Tibial nerve (tissue), 4 donors: ENCODE results near the gene ACTR3C. TPM values are rescaled to one million over a fixed set of nuclear protein-coding genes. Genes with fewer than 3 reads are reported as not detected.

Experiments used
- DNase-seq, 2 donors: peaks; one replicate each; pipeline ENCODE4 v3.0.0-alpha.2; 2019; ENCODE audit warnings: low spot score in 2 of 2
- H3K27ac ChIP-seq, 4 donors: fragments of 200-600 bp; sonication (generic) in 3 of 4; one replicate each; pipeline ENCODE4 v1.5.1; 2017 to 2019; ENCODE audit warnings: mild to moderate bottlenecking in 1 of 4
- H3K27me3 ChIP-seq, 2 donors: fragments of 200-600 bp; sonication (generic) in 1 of 2; one replicate each; pipeline versions ENCODE4 v1.5.1 to v1.6.0; 2017 to 2019
- H3K36me3 ChIP-seq, 3 donors: fragments of 200-600 bp; sonication (generic); one replicate each; pipeline ENCODE4 v1.5.1; 2018 to 2019
- H3K4me1 ChIP-seq, 4 donors: fragments of 200-600 bp; sonication (generic) in 3 of 4; one replicate each; pipeline ENCODE4 v1.5.1; 2017 to 2019
- H3K4me3 ChIP-seq, 4 donors: fragments of 200-600 bp; sonication (generic) in 3 of 4; one replicate each; pipeline ENCODE4 v1.5.1; 2017 to 2019; ENCODE audit warnings: mild to moderate bottlenecking in 1 of 4, moderate library complexity in 1 of 4
- H3K9me3 ChIP-seq, 4 donors: fragments of 200-600 bp; sonication (generic) in 3 of 4; one replicate each; pipeline ENCODE4 v1.5.1; 2017 to 2019
- CTCF ChIP-seq, 5 experiments: fragments of 200-600 bp in 3 of 5; fragments of 450-650 bp in 2 of 5; sonication (generic) in 3 of 5; IDR thresholded peaks; one replicate each; pipeline ENCODE4 v1.5.1; 2016 to 2019; ENCODE audit warnings: antibody characterized with exemption in 5 of 5, mild to moderate bottlenecking in 3 of 5, moderate library complexity in 2 of 5
- EP300 ChIP-seq, 2 donors: sonication (generic); formaldehyde crosslinking; IDR thresholded peaks; one replicate each; pipeline ENCODE4 v1.6.1; 2017; ENCODE audit warnings: antibody characterized with exemption in 2 of 2, mild to moderate bottlenecking in 1 of 2
- POLR2A ChIP-seq, 2 donors: fragments of 450-650 bp; IDR thresholded peaks; one replicate each; pipeline ENCODE4 v1.6.1; 2017; ENCODE audit warnings: antibody characterized with exemption in 2 of 2, mild to moderate bottlenecking in 2 of 2, moderate library complexity in 2 of 2
- WGBS, 2 donors: methylation state at CpG; one replicate each; pipeline ENCODE4 v1.1.5; 2018; 5-methylcytosine and 5-hydroxymethylcytosine counted together
- total RNA-seq, 4 donors: library from RNA; depleted of rRNA; stranded (reverse); fragments of >200 nt; gene quantifications; one replicate each; pipeline ENCODE4 v1.1.0, GENCODE V29; 2016

ACTR3C gene
- total RNA-seq, 4 donors from 2014 or later: 0.44 to 2.3 (median 0.94) TPM

DNA sequence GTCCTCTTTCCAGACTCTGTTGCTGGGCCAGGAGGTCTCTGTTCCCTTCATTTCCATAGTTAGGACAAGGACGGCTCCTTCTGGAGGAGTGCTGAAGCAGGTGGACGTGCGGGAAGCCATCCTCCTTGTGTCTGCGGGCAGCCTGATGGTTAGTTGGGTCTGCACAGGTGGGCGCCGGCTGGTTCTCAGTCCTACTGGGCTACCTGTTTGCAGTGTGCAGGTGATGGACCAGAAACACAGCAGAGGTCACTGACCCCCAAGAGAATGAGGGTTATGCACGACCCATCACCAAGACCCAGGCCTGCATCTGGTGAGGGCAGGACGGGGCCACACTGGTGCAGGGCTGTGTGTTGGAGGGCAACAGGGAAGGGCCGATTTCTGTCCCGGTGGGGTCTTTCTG is 10.3 kb upstream of the ACTR3C start:
- DNase-seq: no peak
- 89 to 93% methylated on average over 8 to 9 of the region's 10 CpGs for WGBS, 2 donors
- peak overlapping the region in 2 of 4 donors; percentile 72 to 85 for H3K27ac ChIP-seq

DNA sequence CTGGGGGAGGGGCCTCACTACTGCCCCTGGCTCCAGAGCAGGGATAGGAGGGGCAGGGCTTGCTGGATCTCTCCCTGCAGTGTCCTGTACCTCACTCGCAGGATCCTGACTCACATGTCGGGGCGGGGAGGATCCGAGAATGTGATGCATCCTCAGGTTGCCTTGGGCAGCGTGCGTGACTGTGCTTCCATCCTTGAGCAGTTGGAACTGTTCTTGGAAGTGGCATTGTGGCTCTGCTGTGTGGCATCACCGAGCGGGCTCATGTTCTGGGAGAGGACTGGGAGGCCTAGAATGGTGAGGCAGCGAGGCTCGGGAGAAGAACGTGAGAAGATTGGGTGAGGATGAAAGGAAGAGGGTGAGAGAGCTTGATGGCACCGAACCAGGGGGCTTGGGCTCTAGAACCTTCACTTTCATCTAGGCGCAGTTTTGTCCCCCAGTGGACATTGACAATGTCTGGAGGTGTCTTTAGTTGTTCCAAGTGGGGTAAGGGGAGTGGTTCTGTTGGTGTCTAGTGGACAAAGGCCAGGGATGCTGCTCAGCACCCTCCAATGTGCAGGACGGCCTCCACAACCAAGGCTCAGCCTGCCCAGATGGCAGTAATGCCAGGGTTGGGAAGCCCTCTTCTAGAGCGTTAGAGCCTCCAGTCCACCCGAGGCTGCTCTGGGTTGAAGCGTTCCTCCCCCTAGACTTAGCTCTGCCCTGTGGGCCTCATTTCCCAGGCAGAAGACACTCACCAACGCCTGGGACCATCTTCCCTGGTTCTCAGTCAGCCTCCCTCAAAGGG is 9.7 kb upstream of the ACTR3C start:
- Histone ChIP-seq H3K4me1 (peaks cover 0 to 34% (median 8%) of the 10 kb centered on the region in 4 donors), H3K36me3 (peaks cover 0 to 51% (median 0%) of the 10 kb centered on the region in 3 donors), H3K27ac (no peak overlapping the region), H3K4me3 (no peak overlapping the region), H3K27me3 (no peaks in the 10 kb centered on the region), H3K9me3 (no peaks in the 10 kb centered on the region)
- no peak for DNase-seq
- WGBS, 2 donors: 93 to 94% methylated on average over 18 of the region's 18 CpGs
- TF ChIP-seq POLR2A (IDR thresholded peaks at IDR 0.05): no peak
- TF ChIP-seq CTCF (IDR thresholded peaks at IDR 0.05): no peak
- no peak for TF ChIP-seq EP300 (IDR thresholded peaks at IDR 0.05)

More for the DNA sequence above, 10.3 kb upstream of the ACTR3C start:
- Histone ChIP-seq H3K4me1 (peaks cover 0 to 40% (median 8%) of the 10 kb centered on the region in 4 donors), H3K27me3 (no peaks in the 10 kb centered on the region), H3K4me3 (no peak overlapping the region), H3K9me3 (no peaks in the 10 kb centered on the region), H3K36me3 (peaks cover 0 to 49% (median 0%) of the 10 kb centered on the region in 3 donors)
- TF ChIP-seq POLR2A (IDR thresholded peaks at IDR 0.05): no peak
- TF ChIP-seq EP300 (IDR thresholded peaks at IDR 0.05): no peak

GRCh38 chr7:150330211-150330885 is 7.0 kb upstream of the ACTR3C start:
- Histone ChIP-seq H3K4me3 (no peak overlapping the region), H3K27me3 (no peaks in the 10 kb centered on the region), H3K9me3 (no peaks in the 10 kb centered on the region), H3K27ac (no peak overlapping the region), H3K36me3 (peaks cover 0 to 47% (median 0%) of the 10 kb centered on the region in 3 donors), H3K4me1 (peaks cover 0 to 11% (median 2%) of the 10 kb centered on the region in 4 donors)
- no peak for DNase-seq
- no peak for TF ChIP-seq POLR2A (IDR thresholded peaks at IDR 0.05)
- no peak for TF ChIP-seq CTCF (IDR thresholded peaks at IDR 0.05)
- no peak for TF ChIP-seq EP300 (IDR thresholded peaks at IDR 0.05)
- WGBS, 2 donors: 89 to 92% methylated on average over 13 to 18 of the region's 19 CpGs

DNA sequence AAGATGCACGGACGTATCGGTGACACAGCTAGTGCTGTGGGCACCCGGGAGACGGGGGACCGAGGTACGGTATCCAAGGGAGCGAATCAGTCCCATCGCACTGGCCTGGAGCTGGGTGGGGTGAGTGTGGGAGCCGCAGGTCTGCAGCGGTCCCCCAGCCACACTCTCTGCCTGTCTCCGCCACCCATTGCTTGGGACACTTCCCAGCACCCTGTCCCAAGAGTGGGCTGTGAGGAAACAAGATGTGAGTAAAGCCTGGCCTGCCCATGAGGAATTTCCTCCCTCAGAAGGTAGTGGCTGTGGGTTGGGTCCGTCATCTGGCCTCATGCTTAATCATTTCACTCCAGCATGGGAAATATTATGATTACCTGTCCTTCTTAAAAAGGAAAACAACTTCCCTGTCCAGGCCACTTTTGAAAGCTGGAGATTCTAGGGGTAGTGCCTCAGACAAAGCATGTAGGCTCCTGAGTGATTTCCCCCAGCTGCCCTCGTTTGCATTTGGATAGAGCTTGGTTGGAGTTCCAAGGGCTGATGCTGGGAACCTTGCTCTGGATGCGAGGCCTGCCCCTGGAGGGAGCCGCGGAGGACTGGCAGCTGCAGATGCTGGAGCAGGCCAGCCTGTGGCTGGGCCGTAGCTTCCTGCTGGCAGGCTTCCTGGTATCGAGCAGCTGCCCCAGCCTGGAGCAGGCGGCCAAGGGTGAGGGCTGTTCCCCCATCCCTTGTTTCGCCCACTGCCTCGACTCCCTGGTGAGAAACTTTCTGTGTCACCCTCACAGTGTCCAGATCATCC is 6.2 kb upstream of the ACTR3C start:
- no peak overlapping the region for H3K27ac ChIP-seq
- H3K9me3 ChIP-seq: no peaks in the 10 kb centered on the region
- H3K4me3 ChIP-seq: no peak overlapping the region
- TF ChIP-seq POLR2A (IDR thresholded peaks at IDR 0.05) (no peak), EP300 (IDR thresholded peaks at IDR 0.05) (no peak), CTCF (IDR thresholded peaks at IDR 0.05) (no peak)
- no peaks in the 10 kb centered on the region for H3K27me3 ChIP-seq
- no peak for DNase-seq
- peaks cover 0 to 11% (median 0%) of the 10 kb centered on the region in 4 donors for H3K4me1 ChIP-seq
- WGBS, 2 donors: 82 to 86% methylated on average over 15 to 22 of the region's 22 CpGs
- H3K36me3 ChIP-seq: peaks cover 0 to 47% (median 0%) of the 10 kb centered on the region in 3 donors

GRCh38 chr7:150327308-150327707 is 4.0 kb upstream of the ACTR3C start:
- H3K27ac ChIP-seq: no peak overlapping the region
- peaks cover 0 to 47% (median 0%) of the 10 kb centered on the region in 3 donors for H3K36me3 ChIP-seq
- peaks cover 0 to 11% of the 10 kb centered on the region in 2 donors for H3K27me3 ChIP-seq
- DNase-seq: no peak
- WGBS, 2 donors: 97 to 98% methylated on average over 3 of the region's 3 CpGs
- TF ChIP-seq CTCF (IDR thresholded peaks at IDR 0.05): no peak
- no peak for TF ChIP-seq POLR2A (IDR thresholded peaks at IDR 0.05)
- no peak for TF ChIP-seq EP300 (IDR thresholded peaks at IDR 0.05)
- no peak overlapping the region for H3K4me3 ChIP-seq
- no peaks in the 10 kb centered on the region for H3K9me3 ChIP-seq
- peaks cover 0 to 27% (median 0%) of the 10 kb centered on the region in 4 donors for H3K4me1 ChIP-seq
